ENCODE measurements around the gene SDC4.

The SDC4 gene

GRCh38 chr20:45289942-45290676 lies 58.1 kb downstream of the SDC4 start:
- Histone ChIP-seq H3K27me3 (peaks cover 26% of the 10 kb centered on the region), H3K9me3 (no peaks in the 10 kb centered on the region), H3K4me3 (ENCODE audit: low read depth in 1 of 2, low read length in 1 of 2) (no peak overlapping the region), H3K36me3 (no peaks in the 10 kb centered on the region), H3K4me1 (ENCODE audit: control insufficient read depth in 1 of 2, insufficient read depth in 1 of 2, low read depth in 1 of 2, low read length in 1 of 2) (peaks cover 15 to 26% of the 10 kb centered on the region in 2 experiments), H3K27ac (no peak overlapping the region)
- no peak for TF ChIP-seq CTCF (IDR thresholded peaks at IDR 0.05)

- no peak overlapping the region for H3K27ac ChIP-seq
- no peaks in the 10 kb centered on the region for H3K36me3 ChIP-seq
- H3K27me3 ChIP-seq = peaks cover 14% of the 10 kb centered on the region
- no peak overlapping the region for H3K4me3 ChIP-seq (ENCODE audit: low read depth in 1 of 2, low read length in 1 of 2)
- peaks cover 15 to 22% of the 10 kb centered on the region in 2 experiments for H3K4me1 ChIP-seq (ENCODE audit: control insufficient read depth in 1 of 2, insufficient read depth in 1 of 2, low read depth in 1 of 2, low read length in 1 of 2)
- no peak for TF ChIP-seq CTCF (IDR thresholded peaks at IDR 0.05)
- H3K9me3 ChIP-seq = no peaks in the 10 kb centered on the region
Observed at GRCh38 chr20:45288860-45289259, 59.4 kb downstream of the SDC4 start.

- peaks cover 12% of the 10 kb centered on the region for H3K27me3 ChIP-seq
- TF ChIP-seq CTCF (IDR thresholded peaks at IDR 0.05) = no peak
- H3K36me3 ChIP-seq = no peaks in the 10 kb centered on the region
- no peak overlapping the region for H3K4me3 ChIP-seq (ENCODE audit: low read depth in 1 of 2, low read length in 1 of 2)
- no peak overlapping the region for H3K27ac ChIP-seq
- peaks cover 14 to 17% of the 10 kb centered on the region in 2 experiments for H3K4me1 ChIP-seq (ENCODE audit: control insufficient read depth in 1 of 2, insufficient read depth in 1 of 2, low read depth in 1 of 2, low read length in 1 of 2)
- no peaks in the 10 kb centered on the region for H3K9me3 ChIP-seq
Observed at GRCh38 chr20:45288376-45288775, 59.8 kb downstream of the SDC4 start.

GRCh38 chr20:45283551-45284057 lies 64.6 kb downstream of the SDC4 start:
- Histone ChIP-seq H3K4me1 (ENCODE audit: control insufficient read depth in 1 of 2, insufficient read depth in 1 of 2, low read depth in 1 of 2, low read length in 1 of 2) (no peaks in the 10 kb centered on the region), H3K27me3 (no peaks in the 10 kb centered on the region), H3K27ac (no peak overlapping the region), H3K4me3 (ENCODE audit: low read depth in 1 of 2, low read length in 1 of 2) (no peak overlapping the region), H3K36me3 (no peaks in the 10 kb centered on the region), H3K9me3 (no peaks in the 10 kb centered on the region)
- no peak for TF ChIP-seq CTCF (IDR thresholded peaks at IDR 0.05)

GRCh38 chr20:45282700-45283550 lies 65.3 kb downstream of the SDC4 start:
- Histone ChIP-seq H3K4me3 (ENCODE audit: low read depth in 1 of 2, low read length in 1 of 2) (no peak overlapping the region), H3K9me3 (no peaks in the 10 kb centered on the region), H3K27ac (no peak overlapping the region), H3K36me3 (no peaks in the 10 kb centered on the region), H3K27me3 (no peaks in the 10 kb centered on the region), H3K4me1 (ENCODE audit: control insufficient read depth in 1 of 2, insufficient read depth in 1 of 2, low read depth in 1 of 2, low read length in 1 of 2) (no peaks in the 10 kb centered on the region)
- TF ChIP-seq CTCF (IDR thresholded peaks at IDR 0.05) = no peak

Data from neutrophil (primary cell).